Liver (tissue), 9 donors: ENCODE measurements around the gene UGT1A8. TPM values are rescaled to one million over a fixed set of nuclear protein-coding genes. Genes with fewer than 3 reads are reported as not detected.

Experiments used
- DNase-seq: peaks from one replicate; pipeline ENCODE4 v3.0.0-alpha.2; 2017; ENCODE audit warnings: low spot score
- H3K27ac ChIP-seq, 2 donors: one replicate each; pipeline ENCODE4 v1.7.0; 2013; ENCODE audit warnings: inconsistent platforms in 2 of 2, low read length in 2 of 2, control low read depth in 1 of 2, low read depth in 1 of 2, mild to moderate bottlenecking in 1 of 2
- H3K27me3 ChIP-seq, 4 donors: one replicate each; pipeline versions ENCODE4 v1.6.1 to v1.7.0; 2013; ENCODE audit warnings: low read length in 3 of 4, inconsistent platforms in 1 of 4, mild to moderate bottlenecking in 1 of 4, moderate library complexity in 1 of 4; ENCODE audit not compliant: control insufficient read depth in 4 of 4, insufficient read depth in 4 of 4
- H3K36me3 ChIP-seq, 4 donors: one replicate each; pipeline versions ENCODE4 v1.6.1 to v1.7.0; 2013; ENCODE audit warnings: low read length in 3 of 4, mild to moderate bottlenecking in 3 of 4, low read depth in 1 of 4, moderate library complexity in 1 of 4; ENCODE audit not compliant: control insufficient read depth in 4 of 4, insufficient read depth in 3 of 4
- H3K4me1 ChIP-seq, 4 donors: one replicate each; pipeline versions ENCODE4 v1.6.1 to v1.7.0; 2013; ENCODE audit warnings: low read length in 3 of 4, mild to moderate bottlenecking in 3 of 4, moderate library complexity in 1 of 4; ENCODE audit not compliant: control insufficient read depth in 4 of 4, insufficient read depth in 4 of 4
- H3K4me3 ChIP-seq, 3 donors: one replicate each; pipeline versions ENCODE4 v1.6.1 to v1.7.0; 2013; ENCODE audit warnings: low read length in 3 of 3, control low read depth in 1 of 3, low read depth in 1 of 3, mild to moderate bottlenecking in 1 of 3
- H3K9ac ChIP-seq, 2 donors: one replicate each; pipeline ENCODE4 v1.7.0; 2013; ENCODE audit warnings: low read length in 2 of 2, mild to moderate bottlenecking in 2 of 2, moderate library complexity in 2 of 2, control low read depth in 1 of 2, low read depth in 1 of 2
- H3K9me3 ChIP-seq, 4 donors: one replicate each; pipeline versions ENCODE4 v1.6.1 to v1.7.0; 2013; ENCODE audit warnings: low read length in 3 of 4; ENCODE audit not compliant: control insufficient read depth in 4 of 4
- CTCF ChIP-seq: fragments of 150-350 bp; IDR thresholded peaks from 2 replicates; pipeline ENCODE4 v1.5.1; 2017; ENCODE audit warnings: improper control_type of control experiment, low read depth, low read length; ENCODE audit not compliant: missing input control
- EGR1 ChIP-seq, 2 donors: IDR thresholded peaks; 2 replicates each; pipeline ENCODE4 v1.6.1; 2016 to 2018; ENCODE audit warnings: antibody characterized with exemption in 2 of 2, low read depth in 2 of 2
- FOXA1 ChIP-seq: IDR thresholded peaks from 2 replicates; pipeline ENCODE4 v1.6.1; 2016; ENCODE audit warnings: antibody characterized with exemption
- FOXA2 ChIP-seq: IDR thresholded peaks from 2 replicates; pipeline ENCODE4 v1.6.1; 2016; ENCODE audit warnings: antibody characterized with exemption
- GABPA ChIP-seq, 2 donors: IDR thresholded peaks in 1 of 2; conservative IDR thresholded peaks in 1 of 2; 2 replicates each; pipeline ENCODE4 v1.6.1; 2016; ENCODE audit warnings: antibody characterized with exemption in 2 of 2, mild to moderate bottlenecking in 1 of 2, moderate library complexity in 1 of 2
- HNF4A ChIP-seq, 2 donors: conservative IDR thresholded peaks; 2 replicates each; pipeline ENCODE4 v1.6.1; 2016; ENCODE audit warnings: antibody characterized with exemption in 2 of 2, mild to moderate bottlenecking in 2 of 2
- HNF4G ChIP-seq: IDR thresholded peaks from 2 replicates; pipeline ENCODE4 v1.6.1; 2016; ENCODE audit warnings: antibody characterized with exemption
- JUND ChIP-seq, 2 donors: IDR thresholded peaks; 2 replicates each; pipeline ENCODE4 v1.6.1; 2016; ENCODE audit warnings: antibody characterized with exemption in 2 of 2
- NR2F2 ChIP-seq: IDR thresholded peaks from 2 replicates; pipeline ENCODE4 v1.6.1; 2016; ENCODE audit warnings: antibody characterized with exemption
- RAD21 ChIP-seq, 2 donors: IDR thresholded peaks; 2 replicates each; pipeline ENCODE4 v1.6.1; 2016; ENCODE audit warnings: antibody characterized with exemption in 2 of 2, mild to moderate bottlenecking in 2 of 2
- REST ChIP-seq: IDR thresholded peaks from 2 replicates; pipeline ENCODE4 v1.6.1; 2016; ENCODE audit warnings: antibody characterized with exemption, mild to moderate bottlenecking
- RXRA ChIP-seq, 2 donors: IDR thresholded peaks; 2 replicates each; pipeline ENCODE4 v1.6.1; 2017 to 2018; ENCODE audit warnings: antibody characterized with exemption in 2 of 2, mild to moderate bottlenecking in 1 of 2
- SP1 ChIP-seq: IDR thresholded peaks from 2 replicates; pipeline ENCODE4 v1.6.1; 2018; ENCODE audit warnings: antibody characterized with exemption, mild to moderate bottlenecking
- TAF1 ChIP-seq: conservative IDR thresholded peaks from 2 replicates; pipeline ENCODE4 v1.6.1; 2016; ENCODE audit warnings: antibody characterized with exemption, mild to moderate bottlenecking
- YY1 ChIP-seq: IDR thresholded peaks from 2 replicates; pipeline ENCODE4 v1.6.1; 2016; ENCODE audit warnings: antibody characterized with exemption, mild to moderate bottlenecking
- WGBS: extraction: QIAGEN DNeasy Blood & Tissue Kit; methylation state at CpG from one replicate; pipeline ENCODE4 v1.1.7; 2013; 5-methylcytosine and 5-hydroxymethylcytosine counted together
- polyA plus RNA-seq, 2 donors: library from polyadenylated mRNA; stranded (reverse) in 1 of 2; unstranded in 1 of 2; fragments of 200-250 nt in 1 of 2; fragments of >200 nt in 1 of 2; fragmentation: Nextera tagmentation in 1 of 2; extraction: Ambion mirVana in 1 of 2; gene quantifications; one replicate each; pipeline versions ENCODE4 v1.2.1 to v1.2.3, GENCODE V29; 2013 to 2015
- total RNA-seq, 2 donors: library from RNA; depleted of rRNA; stranded (reverse); fragments of >200 nt; gene quantifications; one replicate each; pipeline ENCODE4 v1.2.3, GENCODE V29; 2014
- TF ChIP-seq, protein P1 (sequence below): IDR thresholded peaks from 2 replicates; pipeline ENCODE4 v1.6.1; 2016; ENCODE audit warnings: antibody characterized with exemption
- TF ChIP-seq, protein P2 (sequence below): IDR thresholded peaks from 2 replicates; pipeline ENCODE4 v1.6.1; 2016; ENCODE audit warnings: antibody characterized with exemption
- TF ChIP-seq, protein P3 (sequence below): IDR thresholded peaks from 2 replicates; pipeline ENCODE4 v1.6.1; 2016; ENCODE audit warnings: antibody characterized with exemption
- donor health status: healthy.
- donor health status: healthy.
- donor health status: healthy.
- donor health status: healthy.
- donor health status: healthy.

The UGT1A8 gene
- total and polyA plus RNA-seq, 4 donors = 0.17 to 0.51 (median 0.48) TPM; not detected in 1

DNA sequence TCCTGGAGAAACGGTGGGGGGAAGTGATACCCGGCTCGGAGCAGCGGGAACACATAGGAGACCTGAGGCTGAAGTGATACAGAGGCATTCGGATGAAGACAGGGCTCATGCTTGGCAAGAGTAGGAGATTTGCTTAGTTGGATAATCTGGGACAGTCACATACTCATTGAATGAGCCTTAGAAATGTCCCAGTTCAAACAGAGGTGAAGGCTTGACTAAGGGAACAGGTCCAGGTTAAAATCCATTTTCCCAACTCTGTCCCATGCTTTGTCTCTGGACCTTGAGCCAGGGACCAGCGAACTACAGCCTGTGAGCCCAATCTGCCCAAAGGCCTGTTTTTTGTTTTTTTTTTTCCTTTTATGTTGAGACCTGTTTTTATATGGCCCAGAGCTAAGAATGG lies 76.5 kb downstream of the UGT1A8 start:
- no peak for TF ChIP-seq GABPA (IDR thresholded peaks at IDR 0.05 in 1 of 2, conservative IDR thresholded peaks at IDR 0.05 in 1 of 2)
- TF ChIP-seq HNF4G = peak; percentile 98
- TF ChIP-seq YY1 = peak; percentile 76
- TF ChIP-seq FOXA1 = peak; percentile 76
- peak; percentile 63 to 84 for TF ChIP-seq JUND (IDR thresholded peaks at IDR 0.05)
- peak; percentile 30 to 60 for TF ChIP-seq RAD21 (IDR thresholded peaks at IDR 0.05)
- TF ChIP-seq, protein P1, sequence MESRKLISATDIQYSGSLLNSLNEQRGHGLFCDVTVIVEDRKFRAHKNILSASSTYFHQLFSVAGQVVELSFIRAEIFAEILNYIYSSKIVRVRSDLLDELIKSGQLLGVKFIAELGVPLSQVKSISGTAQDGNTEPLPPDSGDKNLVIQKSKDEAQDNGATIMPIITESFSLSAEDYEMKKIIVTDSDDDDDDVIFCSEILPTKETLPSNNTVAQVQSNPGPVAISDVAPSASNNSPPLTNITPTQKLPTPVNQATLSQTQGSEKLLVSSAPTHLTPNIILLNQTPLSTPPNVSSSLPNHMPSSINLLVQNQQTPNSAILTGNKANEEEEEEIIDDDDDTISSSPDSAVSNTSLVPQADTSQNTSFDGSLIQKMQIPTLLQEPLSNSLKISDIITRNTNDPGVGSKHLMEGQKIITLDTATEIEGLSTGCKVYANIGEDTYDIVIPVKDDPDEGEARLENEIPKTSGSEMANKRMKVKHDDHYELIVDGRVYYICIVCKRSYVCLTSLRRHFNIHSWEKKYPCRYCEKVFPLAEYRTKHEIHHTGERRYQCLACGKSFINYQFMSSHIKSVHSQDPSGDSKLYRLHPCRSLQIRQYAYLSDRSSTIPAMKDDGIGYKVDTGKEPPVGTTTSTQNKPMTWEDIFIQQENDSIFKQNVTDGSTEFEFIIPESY = peak; percentile 79
- TF ChIP-seq, protein P2, sequence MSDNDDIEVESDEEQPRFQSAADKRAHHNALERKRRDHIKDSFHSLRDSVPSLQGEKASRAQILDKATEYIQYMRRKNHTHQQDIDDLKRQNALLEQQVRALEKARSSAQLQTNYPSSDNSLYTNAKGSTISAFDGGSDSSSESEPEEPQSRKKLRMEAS = peak; percentile 52
- peak; percentile 62 for TF ChIP-seq FOXA2
- no peak for TF ChIP-seq TAF1
- TF ChIP-seq RXRA (IDR thresholded peaks at IDR 0.05) = peak; percentile 99
- no peak for TF ChIP-seq REST
- TF ChIP-seq SP1 = peak; percentile 96
- TF ChIP-seq EGR1 (IDR thresholded peaks at IDR 0.05; ENCODE audit: low read depth in 2 of 2) = no peak
- TF ChIP-seq, protein P3, sequence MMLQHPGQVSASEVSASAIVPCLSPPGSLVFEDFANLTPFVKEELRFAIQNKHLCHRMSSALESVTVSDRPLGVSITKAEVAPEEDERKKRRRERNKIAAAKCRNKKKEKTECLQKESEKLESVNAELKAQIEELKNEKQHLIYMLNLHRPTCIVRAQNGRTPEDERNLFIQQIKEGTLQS = peak; percentile 47
- TF ChIP-seq HNF4A (conservative IDR thresholded peaks at IDR 0.05) = peak; percentile 99 to 100
- TF ChIP-seq CTCF = no peak
- peak; percentile 88 for TF ChIP-seq NR2F2
- peaks cover 3 to 48% (median 31%) of the 10 kb centered on the region in 4 donors for H3K4me1 ChIP-seq

More for the DNA sequence above, 76.5 kb downstream of the UGT1A8 start:
- no peak for DNase-seq
- H3K9me3 ChIP-seq = no peaks in the 10 kb centered on the region
- peak overlapping the region in 2 of 3 donors; percentile 34 to 56 for H3K4me3 ChIP-seq
- H3K36me3 ChIP-seq = no peaks in the 10 kb centered on the region
- whole genome bisulfite sequencing = 25% methylated on average over 6 of the region's 6 CpGs
- H3K9ac ChIP-seq = peak overlapping the region in 1 of 2 donors; percentile 90
- no peaks in the 10 kb centered on the region for H3K27me3 ChIP-seq
- H3K27ac ChIP-seq = peak overlapping the region; percentile 53 to 76
